Measurements from ENCODE around the gene AKR1D1.
"Not testable (repeated sequence)": the region's sequence is repeated elsewhere in the genome, so short reads cannot be mapped to it uniquely, and the experiment has no call there.

AKR1D1 gene

DNA sequence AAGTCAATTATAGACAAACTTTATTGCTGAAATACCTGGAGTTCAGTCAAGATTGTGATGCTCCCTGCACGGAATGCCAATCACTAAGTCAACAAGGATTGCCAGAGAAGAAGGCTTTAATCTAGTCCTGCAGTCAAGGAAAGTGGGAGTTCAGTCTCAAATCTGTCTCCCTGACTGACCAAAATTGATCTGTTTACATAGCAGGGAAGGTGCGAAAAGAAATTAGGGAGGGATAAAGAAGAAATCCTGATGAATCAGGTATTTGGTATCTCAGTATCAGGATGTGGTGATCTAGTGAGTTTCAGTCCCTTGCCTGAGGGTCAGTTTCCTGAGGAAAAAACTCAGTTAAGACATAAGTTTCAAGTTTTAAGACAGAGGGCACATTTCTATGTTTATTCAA is 2.1 kb upstream of the AKR1D1 start:
- DNase-seq (ENCODE audit: low read depth in 3 of 3) = no peak

GRCh38 chr7:138074540-138074939 is 1.7 kb upstream of the AKR1D1 start:
- no peak for DNase-seq (ENCODE audit: low read depth in 3 of 3)

DNA sequence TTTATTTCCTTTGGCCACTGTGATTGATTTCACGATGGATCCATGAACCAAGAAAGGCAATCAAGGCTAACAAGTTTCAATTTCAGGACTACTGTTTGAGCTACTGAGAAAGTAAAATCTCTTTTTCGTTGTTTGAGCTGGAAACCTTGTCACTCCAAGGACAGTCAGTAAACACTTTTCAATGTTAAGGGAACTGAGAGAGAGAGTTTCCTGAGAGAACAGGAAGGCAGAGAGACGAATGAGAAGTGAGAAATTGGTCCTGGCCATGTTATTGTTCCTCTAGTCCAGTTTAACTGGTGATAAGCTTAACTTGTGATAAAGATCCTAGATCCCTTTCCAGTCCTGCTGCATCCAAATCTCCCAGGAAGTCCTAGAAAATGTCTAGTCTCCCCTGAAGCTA is 909 bp upstream of the AKR1D1 start:
- no peak for DNase-seq (ENCODE audit: low read depth in 3 of 3)

DNA sequence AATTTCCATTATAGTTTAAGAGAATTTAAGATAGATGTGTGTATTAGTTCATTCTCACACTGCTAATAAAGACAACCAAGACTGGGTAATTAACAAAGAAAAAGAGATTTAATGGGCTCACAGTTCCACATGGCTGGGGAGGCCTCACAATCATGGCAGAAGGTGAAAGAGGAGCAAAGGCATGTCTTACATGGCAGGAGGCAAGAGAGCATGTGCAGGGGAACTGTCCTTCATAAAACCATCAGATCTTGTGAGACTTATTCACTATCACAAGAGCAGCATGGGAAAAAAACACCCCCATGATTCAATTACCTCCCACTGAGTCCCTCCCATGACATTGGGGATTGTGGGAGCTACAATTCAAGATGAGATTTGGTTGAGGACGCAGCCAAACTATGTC is 473 bp upstream of the AKR1D1 start:
- DNase-seq (ENCODE audit: low read depth in 3 of 3) = not testable (repeated sequence)

- no peak for DNase-seq (ENCODE audit: low read depth in 3 of 3)
Observed at GRCh38 chr7:138077809-138078208, 1.6 kb downstream of the AKR1D1 start.

- DNase-seq (ENCODE audit: low read depth in 3 of 3) = no peak
Observed at GRCh38 chr7:138079137-138079536, 2.9 kb downstream of the AKR1D1 start.

DNA sequence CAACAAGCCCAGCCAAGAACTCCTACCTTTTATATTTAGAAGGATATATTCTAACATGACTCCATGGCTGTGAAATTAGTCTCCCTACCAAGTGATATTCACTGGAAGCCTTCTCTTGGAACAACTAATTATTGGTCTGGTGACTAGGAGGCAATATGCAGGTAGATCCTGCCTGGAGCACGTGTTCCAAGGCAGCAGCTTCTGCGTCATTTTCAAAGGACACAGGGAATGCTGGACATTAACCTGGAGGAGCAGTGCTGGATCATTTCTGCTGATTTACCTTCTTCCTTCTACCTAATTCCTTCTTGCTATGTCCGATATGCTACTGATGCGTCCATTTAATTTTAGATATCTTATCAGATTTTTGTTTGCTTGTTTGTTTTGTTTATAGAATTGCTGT is 5.6 kb downstream of the AKR1D1 start:
- no peak for DNase-seq (ENCODE audit: low read depth in 3 of 3)

DNA sequence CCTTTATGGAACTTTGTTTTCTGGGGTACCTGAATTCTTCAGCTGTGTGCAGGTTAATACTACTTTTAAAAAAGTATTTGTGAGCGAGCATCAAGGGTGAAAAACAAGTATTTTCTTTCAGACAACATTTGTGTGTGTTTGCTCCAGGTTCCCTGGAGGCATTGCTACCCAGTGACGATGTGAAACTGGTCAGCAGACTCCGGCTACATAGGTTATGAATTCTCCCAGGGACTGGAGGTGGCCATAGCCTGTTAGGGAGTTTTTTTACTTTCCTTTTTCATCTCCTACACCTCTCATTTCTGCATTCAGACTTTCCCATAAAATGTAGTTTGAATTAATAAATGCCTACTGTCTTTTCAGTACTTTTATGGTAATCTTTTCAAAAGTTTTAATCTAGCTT is 7.6 kb downstream of the AKR1D1 start:
- DNase-seq (ENCODE audit: low read depth in 3 of 3) = no peak

DNA sequence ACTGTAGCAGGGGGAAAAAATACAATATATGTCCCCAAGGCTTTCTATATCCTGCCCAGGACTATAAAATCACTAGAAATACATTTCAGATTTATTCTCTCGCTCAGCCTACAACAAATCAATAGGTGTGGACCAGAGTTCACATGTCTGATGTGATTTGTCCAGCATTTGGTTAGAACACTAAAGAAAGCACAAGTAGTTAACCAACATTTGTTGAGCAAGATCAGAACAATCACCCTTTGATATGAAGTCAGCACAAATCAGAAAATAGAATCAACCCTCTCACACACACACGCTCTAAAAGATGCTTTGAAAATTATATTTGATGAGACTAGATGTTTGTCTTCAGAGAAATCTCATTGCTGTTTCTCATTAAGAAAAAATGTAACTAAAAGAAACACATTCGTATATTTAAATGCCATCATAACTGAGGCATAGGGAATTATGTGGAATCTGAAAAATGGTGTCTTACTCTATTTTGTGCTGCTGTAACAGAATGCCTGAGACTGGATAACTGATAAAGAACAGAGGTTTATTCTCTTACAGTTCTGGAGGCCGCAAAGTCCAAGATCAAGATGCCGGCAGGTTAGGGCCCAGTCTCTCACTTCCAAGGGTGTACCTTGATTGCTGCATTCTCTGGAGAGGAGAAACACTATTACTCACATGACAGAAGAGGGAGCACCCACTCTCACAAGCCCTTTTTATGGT is 10.5 kb downstream of the AKR1D1 start:
- DNase-seq (ENCODE audit: low read depth in 3 of 3) = no peak

DNA sequence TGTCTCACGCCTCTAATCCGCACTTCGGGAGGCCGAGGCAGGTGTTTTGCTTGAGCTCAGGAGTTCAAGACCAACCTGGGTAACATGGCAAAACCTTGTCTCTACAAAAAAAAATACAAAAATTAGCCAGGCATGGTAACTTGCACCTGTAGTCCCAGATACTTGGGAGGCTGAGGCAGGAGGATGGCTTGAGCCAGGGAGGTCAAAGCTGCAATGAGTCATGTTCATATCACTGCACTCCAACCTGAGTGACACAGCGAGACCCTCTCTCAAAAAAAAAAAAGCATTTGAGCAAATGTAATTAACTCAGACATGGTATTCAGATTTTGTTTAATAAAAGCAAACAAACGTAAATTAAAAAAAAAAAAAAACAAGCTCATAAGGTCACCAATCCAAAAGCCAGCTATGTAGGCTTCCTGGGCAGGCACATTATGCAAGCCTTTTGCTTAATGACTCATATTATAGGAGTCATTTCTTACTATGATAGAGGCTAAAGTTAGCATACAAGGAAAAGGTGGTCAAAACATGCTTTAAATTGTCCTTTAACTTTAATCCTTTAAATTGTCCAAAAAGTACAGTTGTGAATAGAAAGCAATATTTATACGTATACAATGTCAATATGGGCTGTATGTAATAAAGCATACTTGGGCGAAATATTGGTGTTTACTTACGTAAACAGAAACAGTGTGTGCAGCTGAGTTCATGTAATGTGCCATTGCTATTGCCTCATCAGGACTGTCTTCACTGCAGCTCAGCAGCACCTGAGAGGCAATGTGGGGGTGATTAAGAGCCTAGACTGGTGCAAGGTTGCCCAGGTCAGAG is 13.0 kb downstream of the AKR1D1 start:
- DNase-seq (ENCODE audit: low read depth in 3 of 3) = no peak

GRCh38 chr7:138091032-138091431 is 14.8 kb downstream of the AKR1D1 start:
- no peak for DNase-seq (ENCODE audit: low read depth in 3 of 3)

DNA sequence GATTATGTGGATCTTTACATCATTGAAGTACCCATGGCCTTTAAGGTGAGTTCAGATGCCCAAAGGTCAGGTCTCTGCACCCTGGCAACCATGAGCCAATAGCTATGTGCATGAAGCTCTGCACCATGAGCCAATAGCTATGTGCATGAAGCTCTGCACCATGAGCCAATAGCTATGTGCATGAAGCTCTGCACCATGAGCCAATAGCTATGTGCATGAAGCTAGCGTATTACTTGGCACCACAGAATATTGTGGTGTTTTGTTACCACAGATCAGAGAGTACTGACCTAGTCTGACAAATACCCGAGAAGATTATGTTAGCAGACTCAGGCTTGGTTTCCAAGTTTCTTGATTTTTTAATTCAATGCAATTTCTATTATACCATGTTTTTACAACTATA is 15.6 kb downstream of the AKR1D1 start:
- not testable (repeated sequence) for DNase-seq (ENCODE audit: low read depth in 3 of 3)

- DNase-seq (ENCODE audit: low read depth in 3 of 3) = no peak
Observed at GRCh38 chr7:138092486-138093028, 16.3 kb downstream of the AKR1D1 start.

DNA sequence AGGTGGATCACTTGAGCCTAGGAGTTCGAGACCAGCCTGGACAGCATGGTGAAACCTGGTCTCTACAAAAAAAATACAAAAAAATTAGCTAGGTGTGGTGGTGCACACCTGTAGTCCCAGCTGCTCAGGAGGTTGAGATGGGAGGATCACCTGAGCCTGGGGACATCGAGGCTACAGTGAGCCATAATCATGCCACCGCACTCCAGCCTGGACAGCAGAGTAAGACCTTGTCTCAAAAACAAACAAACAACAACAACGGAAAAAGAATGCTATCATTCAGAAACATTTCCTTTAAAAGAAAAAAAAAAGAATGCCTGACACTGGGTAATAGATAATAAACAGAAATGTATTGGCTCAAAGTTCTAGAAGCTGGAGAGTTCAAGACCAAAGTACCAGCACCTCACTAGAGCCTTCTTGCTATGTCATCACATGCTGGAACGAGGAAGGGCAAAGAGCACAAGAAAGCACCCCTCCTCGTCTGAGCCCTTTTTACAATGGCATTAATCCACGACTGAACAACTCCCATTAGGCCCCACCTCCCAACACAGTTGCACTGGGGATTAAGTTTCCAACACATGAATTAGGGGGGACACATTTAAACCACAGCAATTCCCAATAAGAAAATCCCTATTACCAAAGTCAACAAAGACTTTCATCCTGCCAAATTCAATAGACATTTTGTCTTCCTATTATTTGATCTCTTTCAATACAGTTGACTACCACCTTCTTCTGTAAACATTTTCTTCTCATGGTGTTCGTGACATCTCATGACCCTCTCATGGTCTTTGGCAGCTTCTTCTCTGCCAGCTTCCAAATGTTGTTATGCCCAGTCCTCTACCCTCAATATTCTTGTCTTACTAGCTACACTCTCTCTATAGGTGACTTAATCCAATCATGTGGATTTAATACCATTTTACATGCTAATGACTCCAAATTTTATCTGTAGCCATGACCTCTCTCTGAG is 20.0 kb downstream of the AKR1D1 start:
- no peak for DNase-seq (ENCODE audit: low read depth in 3 of 3)

DNA sequence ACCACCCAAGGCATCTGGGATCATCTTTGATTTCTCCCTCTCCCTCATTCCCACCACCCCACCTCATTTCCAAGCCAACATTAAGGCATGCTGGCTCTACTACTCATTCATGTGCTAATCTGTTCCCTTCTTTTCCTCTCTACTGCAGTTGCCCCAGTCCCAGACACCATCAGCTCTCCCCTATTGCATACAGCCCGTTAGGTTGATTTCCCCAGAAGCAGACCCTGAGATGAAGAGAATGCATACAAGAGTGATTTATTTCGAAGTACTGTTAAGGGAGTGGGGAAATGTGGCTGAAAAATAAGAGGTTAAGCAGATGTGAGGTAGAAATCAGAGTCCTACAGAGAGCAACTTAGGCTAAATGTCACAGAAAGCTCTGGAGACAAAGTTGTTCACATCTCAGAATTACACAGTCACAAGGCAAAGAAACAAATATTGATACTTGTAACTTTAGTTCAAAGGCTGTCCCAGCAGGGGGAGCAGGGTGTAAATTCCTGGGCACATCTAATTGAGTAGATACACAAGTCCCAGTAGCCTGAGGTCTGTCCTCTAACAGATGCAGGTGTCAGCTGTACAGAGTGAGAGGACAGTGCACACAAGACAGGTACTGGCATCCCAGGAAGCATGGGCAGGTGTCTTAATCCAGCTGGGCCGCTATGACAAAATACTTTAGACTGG is 20.9 kb downstream of the AKR1D1 start:
- no peak for DNase-seq (ENCODE audit: low read depth in 3 of 3)

GRCh38 chr7:138099813-138100212 is 23.6 kb downstream of the AKR1D1 start:
- DNase-seq (ENCODE audit: low read depth in 3 of 3) = no peak

GRCh38 chr7:138105221-138105620 is 29.0 kb downstream of the AKR1D1 start:
- no peak for DNase-seq (ENCODE audit: low read depth in 3 of 3)

DNA sequence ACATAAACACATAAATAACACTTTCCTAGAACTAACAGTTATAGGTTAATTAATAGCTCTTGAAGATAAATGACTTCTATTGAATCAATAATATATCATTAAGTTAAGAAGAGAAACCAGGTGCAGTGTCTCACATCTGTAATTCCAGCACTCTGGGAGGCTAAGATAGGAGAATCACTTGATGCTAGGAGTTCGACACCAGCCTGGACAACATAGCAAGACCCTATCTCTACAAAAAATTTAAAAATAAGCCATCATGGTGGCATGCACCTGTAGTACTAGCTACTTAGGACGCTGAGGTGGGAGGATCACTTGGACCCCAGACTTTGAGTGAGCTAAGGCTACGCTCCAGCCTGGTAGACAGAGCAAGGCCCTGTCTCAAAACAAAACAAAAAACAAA is 38.8 kb downstream of the AKR1D1 start:
- no peak for DNase-seq (ENCODE audit: low read depth in 3 of 3)

DNA sequence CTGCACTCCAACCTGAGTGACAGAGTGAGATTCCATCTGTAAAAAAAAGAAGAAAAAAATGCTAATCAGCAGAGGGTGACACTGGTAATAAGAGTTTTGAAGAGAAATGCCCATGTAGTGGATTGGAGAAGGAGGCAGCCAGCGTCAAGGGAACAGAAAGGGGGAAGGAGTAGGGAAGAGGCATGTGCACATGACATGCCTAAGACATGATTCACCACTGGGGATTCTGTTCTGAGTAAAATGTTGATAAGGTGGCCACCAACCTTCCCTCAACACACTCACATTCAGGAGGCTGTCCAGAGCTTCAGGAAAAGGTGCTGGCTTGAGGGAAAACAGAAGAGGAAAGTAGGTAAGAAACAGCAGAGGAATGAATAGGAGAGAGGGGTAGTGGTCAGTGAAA is 39.9 kb downstream of the AKR1D1 start:
- DNase-seq (ENCODE audit: low read depth in 3 of 3) = no peak

GRCh38 chr7:138116892-138117291 is 40.6 kb downstream of the AKR1D1 start:
- no peak for DNase-seq (ENCODE audit: low read depth in 3 of 3)

DNA sequence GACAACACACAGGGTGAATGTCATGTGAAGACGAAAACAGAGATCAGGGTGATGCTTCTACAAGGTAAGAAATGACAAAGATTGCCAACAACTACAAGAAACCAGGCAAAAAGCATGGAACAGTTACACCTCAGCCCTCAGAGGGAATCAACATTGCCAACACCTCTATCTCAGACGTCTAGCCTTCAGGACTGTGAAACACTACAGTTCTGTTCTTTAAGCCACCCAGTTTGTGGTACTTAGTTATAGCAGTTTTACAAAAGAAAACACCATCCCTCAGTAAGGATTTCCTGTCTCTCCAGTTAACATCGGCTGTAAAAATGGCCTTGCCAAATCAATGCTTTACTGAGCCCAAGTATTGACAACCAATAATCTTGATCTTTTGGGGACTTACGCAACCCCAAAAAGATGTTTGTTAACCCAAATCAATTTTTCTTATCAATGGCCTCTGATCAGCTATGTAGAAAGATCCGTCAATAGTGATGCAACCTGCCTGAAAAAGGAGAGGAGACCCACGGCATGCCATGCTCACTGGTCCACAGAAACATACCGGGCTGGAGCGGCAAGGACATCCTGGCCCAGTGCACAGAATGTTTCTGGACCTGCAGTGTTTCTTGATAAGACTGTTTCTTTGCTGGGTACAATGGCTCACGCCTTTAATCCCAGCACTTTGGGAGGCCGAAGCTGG is 44.0 kb downstream of the AKR1D1 start:
- no peak for DNase-seq (ENCODE audit: low read depth in 3 of 3)
